GM12878 (cell line): ENCODE data around the gene ACTR5. TPM values are rescaled to one million over a fixed set of nuclear protein-coding genes. Genes with fewer than 3 reads are reported as not detected.

Experiments used
- ATAC-seq: fragments of 200-7000 bp; cut with Tn5 transposase; 3 replicates; pipeline ENCODE4 v1.9.1; 2020; ENCODE audit warnings: mild to moderate bottlenecking, moderate library complexity
- BruUV-seq: library from RNA; stranded (reverse); fragments of 400-500 nt; replicated peaks from 2 replicates; lab custom pipeline; 2021; lab: Mats Ljungman, UMichigan
- CTCF ChIA-PET: fragments of 300-600 bp; sonication (Branson Sonifier 250); formaldehyde crosslinking; extraction: SDS; loops from one replicate; lab custom pipeline; 2021; ENCODE audit warnings: inconsistent platforms; lab: Yijun Ruan, JAX
- POLR2A ChIA-PET: fragments of 350-600 bp; formaldehyde crosslinking; extraction: SDS; loops from one replicate; lab custom pipeline; 2021; ENCODE audit warnings: inconsistent platforms; lab: Charles Lee
- RAD21 ChIA-PET: fragments of 300-600 bp; sonication (Branson Sonifier 250); formaldehyde crosslinking; loops from one replicate; lab custom pipeline; 2023; ENCODE audit warnings: antibody characterized with exemption; ENCODE audit not compliant: unreplicated experiment; lab: Charles Lee
- SMC1A ChIA-PET: fragments of 300-600 bp; sonication (Branson Sonifier 250); formaldehyde crosslinking; loops from one replicate; lab custom pipeline; 2023; ENCODE audit not compliant: unreplicated experiment, uncharacterized antibody; lab: Charles Lee
- DNase-seq: peaks from one replicate; pipeline ENCODE4 v3.0.0-alpha.2; 2011; ENCODE audit warnings: low read depth, low spot score
- FAIRE-seq: peaks from 3 replicates; lab custom pipeline; 2011; peaks lifted over from hg19 to GRCh38; lab: Jason Lieb, UNC
- H2AFZ ChIP-seq: 2 replicates; pipeline ENCODE4 v1.6.0; 2011; ENCODE audit warnings: low read depth, low read length, control low read depth; ENCODE audit not compliant: control insufficient read depth
- H3K27ac ChIP-seq: 2 replicates; pipeline ENCODE4 v1.5.1; 2011; ENCODE audit warnings: control low read depth; ENCODE audit not compliant: control insufficient read depth, insufficient read depth
- H3K27me3 ChIP-seq, 2 experiments: replicated peaks in 1 of 2; 2 replicates each; pipeline versions ENCODE4 v1.6.0 to v1.6.1; 2011; ENCODE audit warnings: low read length in 1 of 2; ENCODE audit not compliant: control insufficient read depth in 2 of 2, insufficient read depth in 2 of 2
- H3K36me3 ChIP-seq, 2 experiments: 2 replicates each; pipeline ENCODE4 v1.5.1; 2011; ENCODE audit warnings: low read length in 1 of 2; ENCODE audit not compliant: control insufficient read depth in 2 of 2, insufficient read depth in 2 of 2
- H3K4me1 ChIP-seq: 2 replicates; pipeline ENCODE4 v1.6.1; 2011; ENCODE audit warnings: mild to moderate bottlenecking, low read length, moderate library complexity, mixed read lengths; ENCODE audit not compliant: control insufficient read depth, insufficient read depth
- H3K4me2 ChIP-seq: 2 replicates; pipeline ENCODE4 v1.6.0; 2011; ENCODE audit warnings: control low read depth; ENCODE audit not compliant: control insufficient read depth, insufficient read depth
- H3K4me3 ChIP-seq: fragments of 200-600 bp; sonication (generic); 2 replicates; pipeline ENCODE4 v1.5.1; 2016
- H3K79me2 ChIP-seq: 2 replicates; pipeline ENCODE4 v1.6.0; 2011; ENCODE audit warnings: low read length; ENCODE audit not compliant: control insufficient read depth, insufficient read depth
- H3K9ac ChIP-seq: 2 replicates; pipeline ENCODE4 v1.8.0; 2011; ENCODE audit warnings: low read length, control low read depth, mixed read lengths; ENCODE audit not compliant: control insufficient read depth, insufficient read depth
- H3K9me3 ChIP-seq: replicated peaks from 3 replicates; pipeline ENCODE4 v1.5.1; 2011; ENCODE audit warnings: mild to moderate bottlenecking, low read length; ENCODE audit not compliant: control insufficient read depth, insufficient read depth
- H4K20me1 ChIP-seq: 2 replicates; pipeline ENCODE4 v1.6.0; 2011; ENCODE audit not compliant: control insufficient read depth, insufficient read depth
- ETV6 ChIP-seq, 2 experiments: fragments of 450-650 bp in 1 of 2; IDR thresholded peaks in 1 of 2; conservative IDR thresholded peaks in 1 of 2; 2 replicates each; pipeline ENCODE4 v1.6.1; 2014; ENCODE audit warnings: antibody characterized with exemption in 1 of 2, borderline replicate concordance in 1 of 2, low read depth in 1 of 2, mild to moderate bottlenecking in 1 of 2, moderate library complexity in 1 of 2
- EZH2 ChIP-seq: IDR thresholded peaks from 2 replicates; pipeline ENCODE4 v1.6.1; 2012; ENCODE audit warnings: low read depth, mild to moderate bottlenecking, control low read depth, inconsistent platforms, low read length, borderline replicate concordance; ENCODE audit not compliant: control insufficient read depth
- RFX5 ChIP-seq: IDR thresholded peaks from 2 replicates; pipeline ENCODE4 v1.6.1; 2011; ENCODE audit warnings: low read depth, low read length, improper control_type of control experiment
- SREBF2 ChIP-seq: IDR thresholded peaks from 2 replicates; pipeline ENCODE4 v1.6.1; 2012; ENCODE audit warnings: mild to moderate bottlenecking, low read length
- TCF3 ChIP-seq: IDR thresholded peaks from 2 replicates; pipeline ENCODE4 v1.6.1; 2012; ENCODE audit warnings: low read depth, mild to moderate bottlenecking, low read length, borderline replicate concordance; ENCODE audit not compliant: insufficient read depth
- in situ Hi-C: fragments of 300-500 bp; cut with MboI; formaldehyde crosslinking; loops from 9 replicates; pipeline ENCODE4 v1.14.3; 2018; ENCODE audit warnings: mixed read lengths
- intact Hi-C: fragments of 100-400 bp; cut with micrococcal nuclease; formaldehyde crosslinking; loops from one replicate; pipeline ENCODE4 v1.14.2; 2022; ENCODE audit not compliant: unreplicated experiment
- polyA plus RNA-seq, 11 experiments: library from polyadenylated mRNA; depleted of rRNA in 4 of 11; unstranded in 6 of 11; stranded (reverse) in 5 of 11; fragments of >200 nt; fragmentation: Nextera tagmentation in 4 of 11; fragmentation: Illumina TruSeq in 1 of 11; extraction: Ambion mirVana in 4 of 11; extraction: Trizol in 1 of 11; gene quantifications; 1 replicate in 1 of 11; 2 replicates in 10 of 11; pipeline versions ENCODE4 v1.2.1 to v1.2.3, GENCODE V29; 2011 to 2016; ENCODE audit warnings: inconsistent platforms in 2 of 11, missing spikeins in 2 of 11, low read depth in 1 of 11
- total RNA-seq, 4 experiments: library from RNA; depleted of rRNA in 3 of 4; stranded (reverse); fragments of >200 nt in 3 of 4; fragmentation: Illumina TruSeq in 1 of 4; extraction: Trizol in 1 of 4; gene quantifications; 2 replicates each; pipeline versions ENCODE4 v1.2.1 to v1.2.3, GENCODE V29; 2013 to 2021
- TF ChIP-seq, protein P1 (sequence below): fragments of 450-650 bp; IDR thresholded peaks from 2 replicates; pipeline ENCODE4 v1.6.1; 2014; ENCODE audit warnings: mild to moderate bottlenecking
- TF ChIP-seq, protein P2 (sequence below): fragments of 450-650 bp; conservative IDR thresholded peaks from 2 replicates; pipeline ENCODE4 v1.6.1; 2017; ENCODE audit warnings: mild to moderate bottlenecking, moderate library complexity
- TF ChIP-seq, protein P3 (sequence below): IDR thresholded peaks from 2 replicates; pipeline ENCODE4 v1.6.1; 2011; ENCODE audit warnings: borderline replicate concordance, low read depth, mild to moderate bottlenecking, moderate library complexity, mixed read lengths, low read length; ENCODE audit not compliant: insufficient read depth; ENCODE audit errors: extremely low read length

Gene ACTR5
- total and polyA plus RNA-seq, 10 of the 15 experiments (the other 5 are each of a cell fraction or from before 2014, with no cell fraction given) = 0.52 to 14.7 (median 8.8) TPM

GRCh38 chr20:38815446-38815845 is 67.2 kb downstream of the ACTR5 start:
- BruUV-seq = TSS peak; percentile 0
- Histone ChIP-seq H3K4me2 (no peak overlapping the region), H3K27ac (peak overlapping the region; percentile 40; the same call in 1 of the 2 replicates), H4K20me1 (peaks cover 1% of the 10 kb centered on the region; the same call in 1 of the 2 replicates), H3K36me3 (peaks cover 2 to 7% of the 10 kb centered on the region in 2 experiments), H3K27me3 (no peaks in the 10 kb centered on the region), H3K79me2 (peaks cover 90% of the 10 kb centered on the region), H3K9ac (no peak overlapping the region), H3K9me3 (no peaks in the 10 kb centered on the region), H3K4me3 (no peak overlapping the region), H3K4me1 (peaks cover 38% of the 10 kb centered on the region), H2AFZ (no peak overlapping the region)
- intact Hi-C loops (no loop called here), in situ Hi-C loops (no loop called here)
- ChIA-PET CTCF (interaction anchor here (0.7 to 1.5 kb wide), 6 partner anchors 8 to 1880 kb away, joined by 3 to 7 read pairs (median 4); no protein-coding TSS in a partner anchor), POLR2A (interaction anchor here (1.0 to 1.9 kb wide), 6 partner anchors 8 to 77 kb away, joined by 3 to 9 read pairs (median 4); partner anchors contain the start of gene PPP1R16B), RAD21 (interaction anchor here (0.9 to 1.7 kb wide), 6 partner anchors 8 to 77 kb away, joined by 3 to 11 read pairs (median 6); no protein-coding TSS in a partner anchor), SMC1A (interaction anchor here (1.0 to 5.8 kb wide), 15 partner anchors 9 to 77 kb away, joined by 3 to 38 read pairs (median 5); partner anchors contain the start of gene PPP1R16B)
- FAIRE-seq (no peak), DNase-seq (no peak), ATAC-seq (no peak)
- TF ChIP-seq SREBF2 = no peak
- no peak for TF ChIP-seq ETV6 (conservative IDR thresholded peaks at IDR 0.05 in 1 of 2, IDR thresholded peaks at IDR 0.05 in 1 of 2; ENCODE audit: borderline replicate concordance in 1 of 2, low read depth in 1 of 2)
- no peak for TF ChIP-seq RFX5
- TF ChIP-seq, protein P1, sequence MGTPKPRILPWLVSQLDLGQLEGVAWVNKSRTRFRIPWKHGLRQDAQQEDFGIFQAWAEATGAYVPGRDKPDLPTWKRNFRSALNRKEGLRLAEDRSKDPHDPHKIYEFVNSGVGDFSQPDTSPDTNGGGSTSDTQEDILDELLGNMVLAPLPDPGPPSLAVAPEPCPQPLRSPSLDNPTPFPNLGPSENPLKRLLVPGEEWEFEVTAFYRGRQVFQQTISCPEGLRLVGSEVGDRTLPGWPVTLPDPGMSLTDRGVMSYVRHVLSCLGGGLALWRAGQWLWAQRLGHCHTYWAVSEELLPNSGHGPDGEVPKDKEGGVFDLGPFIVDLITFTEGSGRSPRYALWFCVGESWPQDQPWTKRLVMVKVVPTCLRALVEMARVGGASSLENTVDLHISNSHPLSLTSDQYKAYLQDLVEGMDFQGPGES = no peak
- no peak for TF ChIP-seq EZH2
- TF ChIP-seq, protein P2, sequence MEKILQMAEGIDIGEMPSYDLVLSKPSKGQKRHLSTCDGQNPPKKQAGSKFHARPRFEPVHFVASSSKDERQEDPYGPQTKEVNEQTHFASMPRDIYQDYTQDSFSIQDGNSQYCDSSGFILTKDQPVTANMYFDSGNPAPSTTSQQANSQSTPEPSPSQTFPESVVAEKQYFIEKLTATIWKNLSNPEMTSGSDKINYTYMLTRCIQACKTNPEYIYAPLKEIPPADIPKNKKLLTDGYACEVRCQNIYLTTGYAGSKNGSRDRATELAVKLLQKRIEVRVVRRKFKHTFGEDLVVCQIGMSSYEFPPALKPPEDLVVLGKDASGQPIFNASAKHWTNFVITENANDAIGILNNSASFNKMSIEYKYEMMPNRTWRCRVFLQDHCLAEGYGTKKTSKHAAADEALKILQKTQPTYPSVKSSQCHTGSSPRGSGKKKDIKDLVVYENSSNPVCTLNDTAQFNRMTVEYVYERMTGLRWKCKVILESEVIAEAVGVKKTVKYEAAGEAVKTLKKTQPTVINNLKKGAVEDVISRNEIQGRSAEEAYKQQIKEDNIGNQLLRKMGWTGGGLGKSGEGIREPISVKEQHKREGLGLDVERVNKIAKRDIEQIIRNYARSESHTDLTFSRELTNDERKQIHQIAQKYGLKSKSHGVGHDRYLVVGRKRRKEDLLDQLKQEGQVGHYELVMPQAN = no peak
- no peak for TF ChIP-seq TCF3
- TF ChIP-seq, protein P3, sequence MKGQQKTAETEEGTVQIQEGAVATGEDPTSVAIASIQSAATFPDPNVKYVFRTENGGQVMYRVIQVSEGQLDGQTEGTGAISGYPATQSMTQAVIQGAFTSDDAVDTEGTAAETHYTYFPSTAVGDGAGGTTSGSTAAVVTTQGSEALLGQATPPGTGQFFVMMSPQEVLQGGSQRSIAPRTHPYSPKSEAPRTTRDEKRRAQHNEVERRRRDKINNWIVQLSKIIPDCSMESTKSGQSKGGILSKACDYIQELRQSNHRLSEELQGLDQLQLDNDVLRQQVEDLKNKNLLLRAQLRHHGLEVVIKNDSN = no peak
